ENCODE measurements around the gene GTF2A1. TPM values are rescaled to one million over a fixed set of nuclear protein-coding genes. Genes with fewer than 3 reads are reported as not detected.

GTF2A1 gene
- total RNA-seq, 2 donors from 2014 or later: 21.4 to 25.5 TPM

- Histone ChIP-seq H3K27me3 (replicated peaks; ENCODE audit: insufficient read depth) (no peaks in the 10 kb centered on the region), H3K36me3 (no peaks in the 10 kb centered on the region), H3K4me3 (no peak overlapping the region), H3K27ac (no peak overlapping the region), H3K9me3 (no peaks in the 10 kb centered on the region), H3K4me1 (ENCODE audit: control insufficient read depth in 1 of 2, low read depth in 2 of 2) (no peaks in the 10 kb centered on the region)
- DNase-seq (ENCODE audit: low spot score): no peak
- TF ChIP-seq CTCF (IDR thresholded peaks at IDR 0.05): no peak
- no peak for ATAC-seq (ENCODE audit: insufficient number of reproducible peaks, low FRiP score, low read depth)
Observed at GRCh38 chr14:81264671-81265070, 43.9 kb upstream of the GTF2A1 start.

DNA sequence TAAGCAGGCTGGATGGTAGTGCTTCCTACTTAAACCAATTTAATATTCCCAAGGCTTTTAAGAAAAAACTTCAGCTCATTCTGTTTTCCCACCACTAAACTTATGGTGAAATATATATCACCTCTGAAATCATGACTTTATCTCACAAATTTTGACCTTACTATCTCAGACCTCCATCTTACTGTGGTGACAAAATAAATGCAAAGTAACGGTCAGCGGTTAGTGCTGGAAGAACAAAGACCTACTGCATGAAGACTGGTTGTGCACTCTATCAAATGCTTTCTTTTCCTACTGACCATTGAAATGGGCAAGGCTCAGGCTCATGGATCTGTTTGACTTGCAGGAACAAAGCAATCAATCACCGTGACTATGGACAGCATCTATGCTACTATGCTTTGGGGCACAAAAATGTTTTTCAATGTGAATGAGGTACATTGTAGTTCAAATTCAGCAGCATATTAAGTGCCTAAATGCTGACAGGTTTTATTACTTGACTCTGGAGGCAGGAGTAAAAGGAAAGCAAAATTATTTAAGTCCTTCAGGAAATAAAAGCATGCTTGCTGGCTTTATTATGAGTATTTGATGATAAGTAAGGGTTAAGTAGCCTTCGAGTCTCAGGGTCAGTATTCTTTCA lies 43.1 kb upstream of the GTF2A1 start:
- H3K9me3 ChIP-seq: no peaks in the 10 kb centered on the region
- no peak for DNase-seq (ENCODE audit: low spot score)
- no peaks in the 10 kb centered on the region for H3K4me1 ChIP-seq (ENCODE audit: control insufficient read depth in 1 of 2, low read depth in 2 of 2)
- H3K36me3 ChIP-seq: no peaks in the 10 kb centered on the region
- ATAC-seq (ENCODE audit: insufficient number of reproducible peaks, low FRiP score, low read depth): no peak
- H3K27me3 ChIP-seq (replicated peaks; ENCODE audit: insufficient read depth): no peaks in the 10 kb centered on the region
- H3K27ac ChIP-seq: no peak overlapping the region
- TF ChIP-seq CTCF (IDR thresholded peaks at IDR 0.05): no peak
- no peak overlapping the region for H3K4me3 ChIP-seq

- TF ChIP-seq CTCF (IDR thresholded peaks at IDR 0.05): no peak
- no peak overlapping the region for H3K27ac ChIP-seq
- no peak for DNase-seq (ENCODE audit: low spot score)
- no peaks in the 10 kb centered on the region for H3K4me1 ChIP-seq (ENCODE audit: control insufficient read depth in 1 of 2, low read depth in 2 of 2)
- no peak for ATAC-seq (ENCODE audit: insufficient number of reproducible peaks, low FRiP score, low read depth)
- no peak overlapping the region for H3K4me3 ChIP-seq
- no peaks in the 10 kb centered on the region for H3K9me3 ChIP-seq
- no peaks in the 10 kb centered on the region for H3K27me3 ChIP-seq (replicated peaks; ENCODE audit: insufficient read depth)
- H3K36me3 ChIP-seq: no peaks in the 10 kb centered on the region
Observed at GRCh38 chr14:81261176-81261575, 40.4 kb upstream of the GTF2A1 start.

DNA sequence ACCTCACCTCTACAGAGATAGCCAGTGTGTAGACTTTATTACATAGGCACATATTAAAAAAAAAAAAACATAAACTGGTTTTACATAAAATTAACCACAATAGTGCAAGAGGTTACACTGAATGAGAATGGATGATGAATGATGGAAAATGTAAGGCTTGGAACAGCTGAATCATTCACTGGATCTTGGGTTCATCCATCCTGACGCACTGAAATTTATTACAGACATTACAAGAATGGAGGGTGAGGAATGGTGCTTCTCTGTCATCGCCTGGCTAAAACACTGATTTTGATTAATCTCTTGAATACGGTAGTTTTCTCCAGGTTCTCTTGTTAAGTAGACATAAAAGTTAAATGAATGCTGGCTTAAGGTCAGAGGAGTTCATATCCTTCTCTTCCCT lies 40.0 kb upstream of the GTF2A1 start:
- DNase-seq (ENCODE audit: low spot score): no peak
- Histone ChIP-seq H3K4me1 (ENCODE audit: control insufficient read depth in 1 of 2, low read depth in 2 of 2) (no peaks in the 10 kb centered on the region), H3K27me3 (replicated peaks; ENCODE audit: insufficient read depth) (no peaks in the 10 kb centered on the region), H3K27ac (no peak overlapping the region), H3K36me3 (no peaks in the 10 kb centered on the region), H3K4me3 (no peak overlapping the region), H3K9me3 (no peaks in the 10 kb centered on the region)
- no peak for TF ChIP-seq CTCF (IDR thresholded peaks at IDR 0.05)
- no peak for ATAC-seq (ENCODE audit: insufficient number of reproducible peaks, low FRiP score, low read depth)

GRCh38 chr14:81256289-81256960 lies 35.7 kb upstream of the GTF2A1 start:
- no peaks in the 10 kb centered on the region for H3K36me3 ChIP-seq
- no peak overlapping the region for H3K4me3 ChIP-seq
- no peaks in the 10 kb centered on the region for H3K4me1 ChIP-seq (ENCODE audit: control insufficient read depth in 1 of 2, low read depth in 2 of 2)
- no peak for TF ChIP-seq CTCF (IDR thresholded peaks at IDR 0.05)
- DNase-seq (ENCODE audit: low spot score) (no peak), ATAC-seq (ENCODE audit: insufficient number of reproducible peaks, low FRiP score, low read depth) (no peak)
- no peak overlapping the region for H3K27ac ChIP-seq
- no peaks in the 10 kb centered on the region for H3K27me3 ChIP-seq (replicated peaks; ENCODE audit: insufficient read depth)
- H3K9me3 ChIP-seq: no peaks in the 10 kb centered on the region

All from thoracic aorta (tissue), 2 donors.